Mucosa of descending colon (tissue), 3 donors: ENCODE results near the gene TSPAN11. TPM values are rescaled to one million over a fixed set of nuclear protein-coding genes. Genes with fewer than 3 reads are reported as not detected.

Experiments used
- ATAC-seq: fragments of 200-7000 bp; cut with Tn5 transposase; one replicate; pipeline ENCODE4 v1.9.1; 2020; ENCODE audit warnings: mild to moderate bottlenecking, moderate library complexity
- DNase-seq, 3 donors: peaks; one replicate each; pipeline ENCODE4 v3.0.0-alpha.2; 2020
- H3K36me3 ChIP-seq: fragments of 200-600 bp; one replicate; pipeline ENCODE4 v1.8.0; 2021; ENCODE audit warnings: low read depth, mild to moderate bottlenecking
- H3K4me1 ChIP-seq: fragments of 200-600 bp; one replicate; pipeline ENCODE4 v1.8.0; 2021; ENCODE audit warnings: low read depth, mild to moderate bottlenecking
- H3K4me3 ChIP-seq: fragments of 200-600 bp; one replicate; pipeline ENCODE4 v1.8.0; 2021; ENCODE audit warnings: mild to moderate bottlenecking
- H3K9me3 ChIP-seq: fragments of 200-600 bp; one replicate; pipeline ENCODE4 v1.8.0; 2021; ENCODE audit warnings: mild to moderate bottlenecking
- CTCF ChIP-seq: fragments of 200-600 bp; IDR thresholded peaks from one replicate; pipeline ENCODE4 v1.8.0; 2022; ENCODE audit warnings: antibody characterized with exemption, mild to moderate bottlenecking
- intact Hi-C, 2 donors: fragments of 100-400 bp; cut with DNase I in 1 of 2; cut with micrococcal nuclease in 1 of 2; formaldehyde crosslinking; loops; one replicate each; pipeline versions ENCODE4 v1.11.0 to v1.11.1; 2022; cut with DNase I, micrococcal nuclease
- total RNA-seq, 3 donors: library from RNA; stranded (reverse); fragmentation: NEBNext Ultra II Directional in 2 of 3; extraction: Animal tissue kit (Norgen Biotek cat#: 25700) in 2 of 3; gene quantifications; one replicate each; pipeline versions ENCODE4 v1.2.1 to v1.2.4, GENCODE V29; 2021 to 2023
- donor health status: DM: no; HTN: no; CAD: no; lungs with moderate emphysema.
- donor health status: DM: no; HTN: no; CAD: no.
- donor health status: DM: no; HTN: yes; CAD: no.

Gene TSPAN11
- total RNA-seq, 3 donors from 2014 or later = 3.2 to 19.9 (median 4.2) TPM

GRCh38 chr12:30967026-30967425, 40.5 kb downstream of the TSPAN11 start:
- intact Hi-C loops = no loop called here
- H3K36me3 ChIP-seq = no peaks in the 10 kb centered on the region
- DNase-seq (no peak), ATAC-seq (no peak)
- no peak overlapping the region for H3K4me3 ChIP-seq
- no peaks in the 10 kb centered on the region for H3K4me1 ChIP-seq
- no peaks in the 10 kb centered on the region for H3K9me3 ChIP-seq
- no peak for TF ChIP-seq CTCF

GRCh38 chr12:30968211-30968610, 41.7 kb downstream of the TSPAN11 start:
- Histone ChIP-seq H3K4me1 (no peaks in the 10 kb centered on the region), H3K4me3 (no peak overlapping the region), H3K36me3 (no peaks in the 10 kb centered on the region), H3K9me3 (no peaks in the 10 kb centered on the region)
- peak in 1 of 3 donors; percentile 5 for DNase-seq
- no peak for TF ChIP-seq CTCF
- ATAC-seq = no peak
- intact Hi-C loops = no loop called here

- intact Hi-C loops = no loop called here
These were observed 42.5 kb downstream of the TSPAN11 start for GRCh38 chr12:30969006-30969405.

GRCh38 chr12:30969606-30970395, 43.3 kb downstream of the TSPAN11 start:
- H3K4me3 ChIP-seq = no peak overlapping the region
- H3K36me3 ChIP-seq = no peaks in the 10 kb centered on the region
- no peaks in the 10 kb centered on the region for H3K4me1 ChIP-seq
- DNase-seq (peak in 1 of 3 donors; percentile 3), ATAC-seq (no peak)
- TF ChIP-seq CTCF = no peak
- no peaks in the 10 kb centered on the region for H3K9me3 ChIP-seq
- intact Hi-C loops = no loop called here

More at GRCh38 chr12:30969006-30969405, 42.5 kb downstream of the TSPAN11 start:
- Histone ChIP-seq H3K36me3 (no peaks in the 10 kb centered on the region), H3K4me3 (no peak overlapping the region), H3K4me1 (no peaks in the 10 kb centered on the region), H3K9me3 (no peaks in the 10 kb centered on the region)
- no peak for TF ChIP-seq CTCF
- ATAC-seq (no peak), DNase-seq (peak in 1 of 3 donors; percentile 4)

GRCh38 chr12:30970559-30971197, 44.1 kb downstream of the TSPAN11 start:
- H3K36me3 ChIP-seq = no peaks in the 10 kb centered on the region
- peak in 2 of 3 donors; percentile 11 to 21 for DNase-seq
- intact Hi-C loops = no loop called here
- peak; percentile 7 for ATAC-seq
- no peak overlapping the region for H3K4me3 ChIP-seq
- no peaks in the 10 kb centered on the region for H3K4me1 ChIP-seq
- TF ChIP-seq CTCF = no peak
- no peaks in the 10 kb centered on the region for H3K9me3 ChIP-seq
